DND-41 (cell line): ENCODE results near the gene CTDSPL2.
"Not testable (repeated sequence)": the region's sequence is repeated elsewhere in the genome, so short reads cannot be mapped to it uniquely, and the experiment has no call there.

Source experiments
- CTCF ChIP-seq: IDR thresholded peaks from 2 replicates; pipeline ENCODE4 v1.5.1; 2012; ENCODE audit warnings: borderline replicate concordance, low read length, moderate library complexity, mild to moderate bottlenecking; ENCODE audit not compliant: poor library complexity, severe bottlenecking; ENCODE audit errors: extremely low read depth
- EZH2 ChIP-seq: IDR thresholded peaks from 3 replicates; pipeline ENCODE4 v1.6.1; 2012; ENCODE audit warnings: borderline replicate concordance, low read depth, mild to moderate bottlenecking, moderate library complexity, low read length, inconsistent platforms; ENCODE audit not compliant: severe bottlenecking

- not testable (repeated sequence) for TF ChIP-seq CTCF, EZH2
These were observed 133.5 kb downstream of the CTDSPL2 start for GRCh38 chr15:44560926-44561325.
